Activated CD8-positive, alpha-beta memory T cell treated with anti-CD3 and anti-CD28 coated beads, Interleukin-2, amount 50 U/mL, for 1 hour (primary cell): ENCODE measurements around the gene APP.

Experiments
- DNase-seq: peaks from one replicate; pipeline ENCODE4 v3.0.0-alpha.2; 2020; ENCODE audit errors: extremely low read depth

Gene APP

DNA sequence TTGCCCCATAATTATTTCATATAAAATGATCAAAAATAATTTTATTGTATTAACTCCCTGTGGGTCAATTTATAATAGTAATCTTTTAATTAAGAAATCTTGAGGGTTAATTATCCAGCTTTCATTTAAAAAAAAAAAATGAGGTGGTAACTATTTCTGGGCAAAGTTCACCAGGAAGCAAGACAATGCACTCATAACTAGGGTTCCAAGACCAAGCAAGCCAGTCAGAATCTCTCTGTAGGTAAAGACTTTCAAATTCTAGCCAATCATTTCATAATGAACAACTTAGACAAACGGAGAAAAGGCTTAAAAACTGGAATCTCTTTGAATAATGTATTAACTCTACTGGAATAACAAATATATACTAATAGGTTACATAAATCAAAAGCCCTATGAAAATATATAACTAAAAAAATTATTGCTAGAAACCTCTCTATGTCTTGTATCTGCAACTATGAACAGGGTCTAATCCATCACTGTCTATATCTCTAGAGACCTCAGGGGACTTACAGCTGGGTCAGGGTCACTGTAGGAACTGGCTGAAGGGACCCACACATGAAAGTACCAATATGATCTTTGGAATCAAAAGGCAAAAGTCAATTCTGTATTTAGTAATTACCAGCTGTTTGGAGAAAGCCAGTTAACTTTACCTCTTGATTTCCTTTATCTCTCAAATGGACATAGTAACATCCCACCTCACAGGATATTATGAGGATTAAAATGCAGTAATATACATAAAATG is 43.3 kb downstream of the APP start:
- no peak for DNase-seq

DNA sequence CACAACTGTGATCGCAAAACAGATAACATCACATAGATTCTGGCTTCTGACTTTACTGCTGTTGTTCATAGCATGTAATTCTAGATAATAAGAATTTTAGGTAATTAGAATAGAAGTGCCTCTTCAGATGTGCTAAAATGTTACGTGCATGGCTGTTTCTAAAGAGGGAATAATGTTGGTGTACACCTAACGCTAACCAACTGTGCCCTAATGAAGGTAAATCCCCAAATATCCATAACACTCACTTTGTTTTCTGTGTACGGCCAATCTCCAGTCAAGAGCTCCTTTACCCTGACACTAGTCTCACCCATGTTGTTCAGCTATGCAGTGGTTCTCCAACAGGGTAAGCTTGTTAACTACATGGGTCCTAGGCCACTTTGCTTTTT is 44.4 kb downstream of the APP start:
- no peak for DNase-seq

DNA sequence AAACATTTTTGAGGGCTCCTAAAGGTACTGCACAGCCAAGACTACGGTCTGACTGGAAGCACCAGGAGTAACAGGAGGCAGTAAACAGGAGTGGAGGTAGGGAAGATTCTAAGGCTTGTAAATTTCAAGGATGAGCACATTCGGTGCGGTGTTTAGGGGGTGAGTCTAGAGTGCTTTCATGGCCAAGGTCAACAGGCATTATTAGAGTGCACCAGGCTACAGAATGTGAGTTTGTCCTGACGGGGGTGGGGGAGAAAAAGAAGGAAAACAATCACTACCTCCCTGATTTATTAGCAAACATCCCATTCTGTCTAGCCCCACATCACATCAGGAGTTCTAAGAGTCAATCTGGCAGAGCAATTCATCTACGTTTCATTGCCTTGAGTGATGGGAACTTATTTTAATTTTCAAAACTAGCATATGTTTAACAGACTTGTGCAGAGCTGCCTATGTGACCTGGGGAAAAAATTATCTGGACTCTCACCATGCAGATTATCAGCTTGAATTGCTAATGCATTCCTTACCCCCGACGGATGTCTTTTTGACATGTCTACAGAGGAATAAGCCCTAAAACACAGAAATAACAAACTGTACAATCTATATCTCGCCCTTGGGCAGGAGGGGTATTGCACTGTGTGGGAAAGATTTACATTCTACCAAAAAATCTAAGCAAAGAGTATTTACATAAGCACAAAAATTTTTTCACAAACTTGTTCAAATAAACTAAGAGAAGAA is 45.0 kb downstream of the APP start:
- DNase-seq: no peak

DNA sequence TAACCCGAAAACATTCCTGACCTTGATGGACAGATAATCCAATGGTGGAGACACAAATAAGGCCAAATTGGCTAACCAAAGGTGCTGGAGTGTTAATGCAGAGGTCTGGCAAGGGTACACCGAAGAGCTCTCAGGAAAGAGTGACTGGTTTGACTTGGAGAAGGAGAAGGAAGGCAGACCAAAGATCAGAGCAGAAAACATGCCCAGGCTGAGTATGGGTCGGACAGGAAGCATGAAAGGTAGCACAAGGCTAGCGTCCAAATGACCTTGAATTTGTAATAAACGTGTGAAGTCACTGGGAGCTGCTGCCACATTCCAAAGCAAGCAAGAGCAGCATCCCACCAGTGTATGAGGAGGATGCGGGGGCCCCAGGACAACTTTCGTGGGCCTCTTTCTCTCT is 45.7 kb downstream of the APP start:
- DNase-seq: no peak

DNA sequence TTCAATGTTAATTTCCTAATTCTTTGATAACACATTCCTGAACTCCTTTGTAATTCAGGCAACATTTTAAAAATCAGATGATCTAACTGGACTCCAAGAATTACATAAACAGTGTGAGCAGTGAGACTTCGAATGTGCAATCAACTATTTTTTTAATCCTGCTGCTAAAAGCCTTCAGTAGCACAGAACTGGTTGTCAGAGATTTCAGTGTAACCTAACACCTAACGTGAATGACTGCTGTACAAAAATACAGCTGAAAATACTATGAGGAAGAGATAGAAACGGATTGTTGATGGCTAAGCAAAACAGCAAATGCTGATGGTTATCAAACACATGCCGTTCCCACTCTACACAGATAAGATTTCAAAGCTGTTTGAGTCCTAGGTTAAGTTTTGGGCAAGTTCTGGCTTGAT is 46.1 kb downstream of the APP start:
- DNase-seq: no peak

DNA sequence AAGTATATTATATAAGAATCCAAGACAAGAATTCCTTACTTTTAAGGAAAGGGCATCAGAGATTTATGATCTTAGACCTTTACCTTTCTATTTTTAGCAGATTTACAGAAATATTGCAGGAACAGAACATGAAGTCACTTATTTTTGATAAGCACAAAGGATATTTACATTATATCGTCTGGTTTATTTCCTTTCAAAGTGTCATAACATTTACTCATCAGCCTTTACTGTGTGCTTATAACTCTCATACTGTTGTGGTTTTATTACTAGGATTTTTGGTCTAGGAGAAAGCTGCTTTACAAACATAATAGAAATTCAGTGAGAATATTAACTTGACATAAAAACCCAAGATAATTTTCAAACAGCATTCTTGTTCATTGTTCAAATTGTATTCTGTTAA is 47.6 kb downstream of the APP start:
- DNase-seq: no peak

DNA sequence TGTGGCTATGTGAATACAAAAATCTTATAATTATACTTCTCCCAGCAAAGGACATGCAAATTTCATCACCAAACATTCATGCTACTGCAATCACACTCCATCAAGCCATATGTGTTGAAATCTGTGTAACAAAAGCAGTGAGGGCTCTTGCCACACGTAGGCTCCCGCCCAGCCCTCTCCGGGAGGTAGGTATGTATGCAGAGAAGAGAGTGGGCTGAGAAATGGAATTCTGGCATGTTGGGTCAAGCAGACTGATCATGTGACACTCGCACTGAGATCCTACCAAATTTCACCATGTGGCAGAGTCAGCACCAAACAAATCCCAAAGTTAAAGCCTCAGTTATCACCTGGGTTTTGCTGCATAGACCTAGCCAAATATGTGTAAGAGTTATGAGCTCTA is 49.7 kb downstream of the APP start:
- DNase-seq: no peak

DNA sequence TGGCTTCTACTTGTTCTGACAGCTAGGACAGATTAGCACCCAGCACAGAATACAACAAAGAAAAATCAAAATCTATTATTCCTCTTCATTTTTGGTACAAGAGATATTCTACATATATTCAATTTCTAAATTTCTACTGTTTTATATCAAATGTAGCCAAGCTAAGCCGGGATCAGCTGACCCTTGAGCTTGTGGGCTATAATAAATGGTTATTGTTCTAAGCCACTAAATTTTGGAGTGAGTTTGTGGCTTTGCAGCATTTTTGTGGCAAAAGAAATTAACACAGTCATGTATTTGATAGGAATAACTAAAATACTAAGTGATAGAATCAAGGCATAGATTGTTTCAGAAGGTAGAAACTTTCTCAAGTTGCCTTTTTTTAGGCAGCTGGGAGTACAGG is 50.7 kb downstream of the APP start:
- no peak for DNase-seq

DNA sequence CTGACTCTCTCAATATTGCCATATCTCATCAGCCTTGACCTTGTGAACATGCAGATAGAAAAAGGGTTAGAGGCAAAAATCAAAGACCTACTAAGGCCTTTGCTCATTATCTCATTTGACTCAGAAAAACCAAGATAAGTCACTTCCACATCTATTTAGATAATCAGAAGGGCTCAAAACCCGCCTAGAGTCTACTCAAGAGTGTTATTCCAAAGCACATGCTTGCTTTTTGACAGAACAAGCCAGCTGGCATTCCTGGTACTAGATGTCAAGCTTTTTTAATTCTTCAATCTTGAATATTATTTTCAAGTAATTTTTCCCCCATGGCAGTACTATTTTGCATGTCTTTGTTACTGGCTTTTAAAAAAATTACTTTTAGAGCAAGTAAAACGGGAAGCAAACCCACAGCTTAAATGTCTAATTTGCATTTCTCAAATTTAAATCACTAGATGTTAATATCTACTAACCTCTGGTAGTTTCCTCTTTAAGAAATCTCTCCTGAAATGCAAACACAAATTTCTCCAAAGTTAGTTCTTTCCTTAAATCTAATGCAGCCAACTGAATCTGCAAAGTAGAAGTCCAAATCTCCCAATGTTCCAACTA is 51.5 kb downstream of the APP start:
- no peak for DNase-seq

DNA sequence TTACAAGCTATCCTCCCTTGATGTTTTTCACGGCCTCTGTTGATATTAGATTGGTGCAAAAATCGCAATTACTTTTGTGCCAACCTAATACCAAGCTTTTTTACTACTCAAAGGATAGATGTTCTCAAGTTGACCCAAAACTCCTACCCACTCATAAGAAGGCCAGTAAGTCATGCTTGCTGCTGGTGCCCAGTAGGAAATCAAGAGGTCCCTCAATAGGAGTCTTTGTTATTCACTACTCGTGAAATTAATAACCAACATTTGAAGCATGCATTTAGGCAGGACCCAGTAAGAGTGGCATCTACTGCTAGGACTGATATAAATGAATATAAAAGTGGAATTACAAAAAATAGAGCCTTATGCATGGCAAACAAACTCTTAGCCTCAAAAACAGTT is 52.6 kb downstream of the APP start:
- DNase-seq: no peak

DNA sequence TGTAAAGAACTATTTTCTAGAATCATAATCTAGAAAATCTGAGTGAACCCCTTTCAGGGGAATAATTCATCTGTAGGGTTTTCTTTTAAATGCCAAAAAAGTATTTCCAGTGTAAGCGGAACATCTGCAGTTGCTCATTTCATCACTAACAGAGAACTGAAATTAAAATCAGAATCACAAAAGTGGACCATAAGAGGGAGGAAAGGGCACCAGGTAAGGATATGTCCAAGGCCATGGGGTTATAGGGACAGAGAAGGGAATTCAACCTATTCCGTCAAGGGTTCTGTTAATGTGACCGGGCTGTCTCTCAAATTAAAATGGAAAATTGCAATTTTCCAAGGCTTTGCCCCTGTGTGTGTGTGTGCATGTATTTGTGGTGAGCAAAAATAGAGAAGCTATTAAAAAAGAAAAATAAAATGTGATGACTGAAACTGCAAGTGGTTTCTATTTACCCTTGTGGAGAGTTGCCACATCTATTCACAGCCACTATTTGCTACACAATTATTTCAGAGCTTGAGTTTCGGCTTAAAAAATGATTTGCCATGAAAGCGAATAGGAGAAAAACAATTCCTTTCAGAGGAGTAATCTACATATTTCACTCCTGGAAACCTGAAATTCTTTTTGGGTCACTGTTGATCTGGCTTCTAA is 53.1 kb downstream of the APP start:
- no peak for DNase-seq

DNA sequence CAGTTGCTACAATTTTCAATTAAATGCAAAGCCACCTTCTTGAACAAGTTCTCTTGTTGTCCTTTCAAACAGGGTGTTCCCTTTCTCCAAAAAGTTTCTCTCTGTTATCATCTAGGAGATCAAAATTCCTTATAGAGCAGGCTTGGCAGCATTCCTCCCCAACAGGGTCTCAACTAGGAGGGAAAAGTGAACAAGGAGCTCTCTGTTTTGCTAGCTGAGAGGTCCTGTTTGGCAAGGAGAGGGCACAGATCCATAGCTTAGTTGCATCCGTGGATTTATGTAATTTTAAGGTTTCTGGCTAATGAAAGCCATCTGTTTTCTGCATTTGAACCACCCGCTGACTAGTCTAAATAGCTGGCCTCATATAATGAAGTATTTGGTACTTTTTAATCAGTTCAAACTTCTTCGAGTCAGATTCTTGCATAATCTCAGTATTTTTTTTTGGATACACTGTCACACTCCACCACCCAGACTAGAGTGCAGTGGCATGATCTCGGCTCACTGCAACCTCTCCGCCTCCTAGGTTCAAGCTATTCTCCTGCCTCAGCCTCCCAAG is 54.0 kb downstream of the APP start:
- DNase-seq: no peak

DNA sequence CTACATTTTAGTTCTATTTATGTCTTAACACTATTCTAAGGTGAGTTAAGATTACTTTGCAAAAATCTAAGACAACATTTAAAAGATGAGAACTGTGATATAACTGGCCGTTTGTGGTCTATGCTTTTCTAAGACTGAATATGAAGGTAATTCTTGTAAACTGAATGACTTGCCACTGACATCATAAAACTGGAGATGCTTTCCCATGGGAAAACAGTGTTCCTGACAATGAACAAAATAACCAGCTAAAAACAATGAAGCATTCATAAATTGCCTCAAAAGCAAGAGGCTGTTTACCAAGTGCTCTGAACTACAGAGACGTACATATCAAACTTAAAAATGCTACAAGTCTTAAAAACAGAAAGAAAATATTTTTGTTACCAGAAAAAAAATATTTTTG is 54.7 kb downstream of the APP start:
- DNase-seq: no peak

DNA sequence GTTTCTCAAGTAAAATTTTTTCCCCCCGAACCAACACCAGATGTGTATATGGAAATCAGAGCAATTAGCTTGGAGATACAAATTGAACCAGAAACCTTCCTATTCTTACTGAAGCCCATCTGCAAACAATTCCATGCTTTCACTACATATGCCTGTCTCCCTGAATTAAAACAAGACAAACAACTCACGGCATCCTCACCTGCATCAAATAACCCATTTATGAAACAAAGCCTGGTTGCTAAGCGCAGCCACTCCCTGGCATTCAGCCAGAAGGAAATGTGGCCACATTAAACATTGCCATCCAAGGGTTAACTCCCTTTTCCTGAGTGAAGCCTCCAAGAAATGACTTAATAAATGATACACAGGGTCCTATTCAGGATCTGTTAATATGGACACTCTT is 55.3 kb downstream of the APP start:
- no peak for DNase-seq

DNA sequence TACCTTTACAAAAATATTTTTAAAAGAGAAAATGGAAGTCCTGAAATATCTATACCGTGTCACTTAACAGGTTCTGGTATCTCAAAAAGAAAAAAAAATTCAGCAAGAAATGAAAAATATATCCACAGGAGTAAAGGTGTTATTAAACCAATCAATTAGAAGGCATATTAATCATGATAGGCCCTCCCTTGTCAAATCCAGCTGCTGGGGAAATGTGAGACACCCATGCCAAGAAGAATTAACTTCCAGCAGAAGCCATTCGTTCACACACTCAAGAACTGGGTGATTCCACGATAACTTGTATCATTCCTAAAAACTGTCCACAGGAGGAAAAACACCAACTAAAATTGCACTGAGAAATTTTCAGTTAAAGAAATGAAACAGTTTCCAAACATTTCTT is 57.6 kb downstream of the APP start:
- no peak for DNase-seq

DNA sequence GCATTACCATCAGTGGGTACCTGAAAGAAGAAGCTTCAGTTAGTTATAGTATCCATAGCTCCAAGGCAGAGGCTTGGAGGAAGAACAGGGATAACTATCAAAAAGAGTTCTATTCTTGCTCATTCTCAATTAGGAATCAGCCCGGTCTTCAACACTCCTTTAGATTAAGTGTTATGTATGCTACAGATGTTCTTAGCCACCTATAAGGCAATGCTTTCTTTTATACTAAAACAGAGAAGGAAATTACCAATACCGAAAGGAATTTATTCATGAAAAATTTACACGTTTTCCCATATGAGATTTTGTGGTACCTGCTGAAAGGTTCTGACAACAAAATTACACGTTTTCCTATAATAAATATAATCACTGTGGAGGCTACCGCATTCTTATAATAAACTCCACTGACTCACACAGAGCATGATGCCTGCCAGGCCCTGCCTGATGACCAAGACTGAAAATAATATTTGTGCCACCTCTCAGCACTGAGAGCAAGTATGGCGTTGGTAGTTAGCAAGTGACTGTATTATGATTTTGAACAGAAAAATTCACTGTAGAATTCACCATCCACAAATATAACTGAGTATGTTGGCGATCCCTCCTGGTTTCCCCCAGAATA is 58.3 kb downstream of the APP start:
- DNase-seq: no peak

DNA sequence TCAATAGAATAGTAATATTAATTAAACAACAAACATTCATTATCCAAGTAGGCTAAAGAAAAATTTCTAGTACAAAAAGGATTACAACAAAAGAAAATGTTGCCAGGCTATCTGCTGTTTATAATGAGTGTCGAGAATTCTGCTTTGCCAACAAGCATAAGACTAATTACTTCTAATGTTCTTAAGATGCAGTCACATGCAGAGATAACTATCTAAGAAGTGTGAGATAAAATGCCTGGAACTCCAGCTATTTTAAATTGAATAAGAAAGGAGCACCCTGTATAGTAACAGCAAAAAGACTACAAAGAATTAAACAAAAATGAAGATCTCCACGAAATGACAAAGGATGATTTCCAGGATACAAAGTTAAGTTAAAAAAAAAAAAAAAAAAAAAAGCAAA is 59.9 kb downstream of the APP start:
- no peak for DNase-seq

DNA sequence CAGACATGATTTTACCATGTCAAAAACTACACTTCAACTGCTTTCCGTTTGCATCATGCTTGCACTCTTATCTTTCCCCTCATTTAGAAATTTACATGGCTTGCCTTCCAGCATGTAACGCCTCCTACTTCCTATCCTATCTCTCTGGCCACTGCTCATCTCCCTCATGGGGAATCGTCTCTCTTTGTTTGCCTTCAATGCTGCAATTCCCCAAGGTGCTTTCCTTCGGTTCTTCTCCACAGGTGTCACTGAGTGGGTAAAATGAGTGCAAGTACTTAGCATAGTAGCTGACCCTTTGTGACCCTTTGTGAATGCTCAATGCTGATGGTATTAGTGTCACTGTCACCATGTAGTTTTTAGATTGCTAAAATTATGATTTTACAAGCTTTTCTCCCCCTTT is 63.1 kb downstream of the APP start:
- DNase-seq: no peak

DNA sequence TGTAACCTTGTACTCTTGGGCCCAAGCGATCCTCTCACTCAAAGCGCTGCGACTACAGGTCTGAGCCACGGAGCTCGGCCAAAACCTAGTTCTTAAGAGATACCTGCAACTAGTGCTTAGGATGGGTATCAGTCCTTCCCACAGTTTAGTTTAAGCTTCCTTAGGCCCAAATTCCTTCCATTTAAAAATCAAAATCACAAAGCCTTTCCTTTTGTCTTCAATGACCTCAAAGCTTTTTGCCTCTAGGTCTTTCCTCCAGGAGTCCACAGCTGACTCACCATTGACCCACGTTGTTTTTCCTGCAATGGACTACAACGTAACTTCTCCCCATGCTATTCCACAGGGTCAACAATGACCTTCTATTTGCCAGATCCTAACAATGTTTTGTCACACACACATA is 64.0 kb downstream of the APP start:
- DNase-seq: no peak

DNA sequence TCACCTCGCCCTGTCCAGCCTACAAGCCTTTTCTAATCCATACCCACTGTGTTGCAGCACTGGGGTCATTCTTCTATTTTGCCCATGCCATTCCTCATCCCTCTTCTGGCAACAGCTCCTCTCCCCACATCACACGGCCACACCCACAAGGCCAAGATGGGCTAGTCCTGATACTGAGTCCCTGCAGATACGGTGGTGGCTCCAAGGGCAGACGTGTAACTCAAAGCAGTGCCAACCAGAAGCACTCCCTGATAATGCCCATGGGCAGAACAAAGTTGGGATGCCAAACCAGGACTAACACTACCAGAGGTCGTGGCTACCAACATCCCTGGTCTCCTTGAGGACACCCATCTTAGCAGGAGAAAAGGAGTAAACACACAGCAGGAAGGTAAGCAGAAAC is 64.8 kb downstream of the APP start:
- no peak for DNase-seq

DNA sequence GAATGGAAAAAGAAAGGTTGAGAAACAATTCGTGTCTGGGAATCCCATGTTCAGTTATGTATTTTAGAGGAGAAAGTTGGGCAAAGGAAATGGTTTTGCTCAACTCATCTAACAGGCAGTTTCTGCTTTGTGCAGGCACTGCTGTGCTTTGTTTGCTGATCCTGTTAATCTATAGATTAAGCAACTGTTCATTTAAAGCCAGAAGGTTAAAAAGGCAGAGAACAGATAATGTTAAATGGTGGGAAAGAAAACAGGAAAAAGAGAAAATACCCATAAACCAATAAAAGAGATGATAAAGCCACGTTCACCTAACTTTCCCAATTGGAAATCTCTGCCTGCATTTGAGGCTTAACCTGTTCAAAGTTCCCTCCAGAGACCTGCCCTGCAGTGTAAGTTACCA is 70.0 kb downstream of the APP start:
- DNase-seq: no peak

DNA sequence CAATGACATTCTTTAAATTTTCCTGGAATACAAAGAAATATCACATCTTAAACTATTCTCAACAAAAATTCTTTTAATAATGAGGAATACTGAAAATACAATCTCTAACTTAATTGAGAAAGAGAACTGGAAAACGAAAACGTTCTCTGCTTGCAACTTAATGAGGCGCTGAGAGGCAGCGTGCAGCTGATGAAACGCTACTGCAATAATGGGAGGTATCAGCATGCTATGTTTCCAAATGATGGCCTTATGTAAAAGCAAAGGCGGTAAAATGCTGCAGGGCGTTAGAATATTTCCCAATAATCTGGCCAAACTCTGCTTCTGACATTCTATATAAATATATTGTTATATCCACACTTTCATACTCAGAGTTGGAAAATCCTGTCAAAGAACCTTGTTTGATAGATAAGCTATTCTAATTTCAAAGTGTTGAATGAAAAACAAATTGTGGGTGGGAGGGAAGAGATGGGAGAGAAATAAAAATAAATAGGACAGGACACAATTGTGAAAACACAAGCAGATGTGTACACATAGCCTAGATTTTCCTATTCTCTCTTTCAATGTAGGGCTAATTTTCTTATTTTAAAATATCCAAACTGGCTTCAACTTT is 70.9 kb downstream of the APP start:
- DNase-seq: no peak
